Epithelial cell of proximal tubule (primary cell): ENCODE data around the gene ROBO2. TPM values are rescaled to one million over a fixed set of nuclear protein-coding genes. Genes with fewer than 3 reads are reported as not detected.

Experiments used
- DNase-seq: peaks from one replicate; pipeline ENCODE4 v3.0.0-alpha.2; 2011; ENCODE audit warnings: low read depth
- H3K4me3 ChIP-seq: 2 replicates; pipeline ENCODE4 v1.5.1; 2011; ENCODE audit warnings: low read depth, mild to moderate bottlenecking, low read length
- total RNA-seq: library from RNA; depleted of rRNA; stranded (reverse); fragments of >200 nt; gene quantifications from 2 replicates; pipeline ENCODE4 v1.2.3, GENCODE V29; 2015
- TF ChIP-seq, protein P1 (sequence below): conservative IDR thresholded peaks from 2 replicates; pipeline ENCODE4 v1.5.1; 2012; ENCODE audit warnings: low read depth, mild to moderate bottlenecking, low read length

The ROBO2 gene
- total RNA-seq, 1 donor from 2014 or later = 0.52 TPM

DNA sequence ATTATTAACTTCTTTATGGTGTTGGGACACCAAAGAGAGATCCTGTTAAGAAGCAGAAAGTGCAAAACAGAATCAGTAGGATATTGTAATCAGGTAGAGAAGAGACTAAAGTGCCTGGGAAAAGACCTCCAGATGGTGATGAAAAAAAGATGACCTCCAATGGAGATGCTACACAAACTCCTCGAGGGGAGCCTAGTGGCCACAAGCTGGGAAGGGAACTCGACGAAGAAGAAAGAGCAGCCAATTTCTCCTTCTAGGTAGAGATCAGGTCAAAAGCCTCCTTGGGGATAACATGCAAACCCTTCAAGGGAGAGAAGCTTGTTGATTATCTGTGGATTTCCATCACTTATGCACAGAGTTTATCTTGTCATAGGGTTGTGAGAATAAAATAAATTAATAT lies 647.6 kb downstream of the ROBO2 start:
- no peak for DNase-seq
- TF ChIP-seq, protein P1, sequence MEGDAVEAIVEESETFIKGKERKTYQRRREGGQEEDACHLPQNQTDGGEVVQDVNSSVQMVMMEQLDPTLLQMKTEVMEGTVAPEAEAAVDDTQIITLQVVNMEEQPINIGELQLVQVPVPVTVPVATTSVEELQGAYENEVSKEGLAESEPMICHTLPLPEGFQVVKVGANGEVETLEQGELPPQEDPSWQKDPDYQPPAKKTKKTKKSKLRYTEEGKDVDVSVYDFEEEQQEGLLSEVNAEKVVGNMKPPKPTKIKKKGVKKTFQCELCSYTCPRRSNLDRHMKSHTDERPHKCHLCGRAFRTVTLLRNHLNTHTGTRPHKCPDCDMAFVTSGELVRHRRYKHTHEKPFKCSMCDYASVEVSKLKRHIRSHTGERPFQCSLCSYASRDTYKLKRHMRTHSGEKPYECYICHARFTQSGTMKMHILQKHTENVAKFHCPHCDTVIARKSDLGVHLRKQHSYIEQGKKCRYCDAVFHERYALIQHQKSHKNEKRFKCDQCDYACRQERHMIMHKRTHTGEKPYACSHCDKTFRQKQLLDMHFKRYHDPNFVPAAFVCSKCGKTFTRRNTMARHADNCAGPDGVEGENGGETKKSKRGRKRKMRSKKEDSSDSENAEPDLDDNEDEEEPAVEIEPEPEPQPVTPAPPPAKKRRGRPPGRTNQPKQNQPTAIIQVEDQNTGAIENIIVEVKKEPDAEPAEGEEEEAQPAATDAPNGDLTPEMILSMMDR = no peak
- no peak overlapping the region for H3K4me3 ChIP-seq

DNA sequence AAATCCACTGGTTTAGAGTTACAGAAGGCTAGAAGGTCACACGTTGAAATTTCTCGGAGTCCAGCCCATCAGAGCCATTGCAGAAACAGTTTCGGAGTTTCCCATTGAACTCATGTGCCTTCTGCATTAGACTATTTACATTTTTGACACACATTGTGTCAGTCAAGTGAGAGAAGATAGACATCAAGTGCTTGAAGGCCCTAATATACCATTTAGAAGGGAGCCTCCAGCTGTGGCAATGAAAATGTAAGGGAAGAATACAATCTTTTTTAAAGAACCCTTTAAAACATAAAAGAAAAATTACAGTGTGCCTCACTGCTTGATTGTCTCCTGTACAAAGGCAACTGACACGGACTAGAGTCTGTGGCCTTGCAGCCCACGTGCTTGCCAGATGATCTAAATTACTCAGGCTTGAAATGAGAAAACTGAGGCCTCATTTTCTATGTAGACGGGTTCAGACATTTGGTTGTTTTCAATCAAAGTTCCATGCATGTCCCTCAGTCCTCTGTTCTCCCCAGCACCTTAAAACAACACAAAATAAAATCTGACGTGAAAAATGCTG lies 650.5 kb downstream of the ROBO2 start:
- no peak overlapping the region for H3K4me3 ChIP-seq
- DNase-seq = no peak
- TF ChIP-seq, protein P1 = no peak

GRCh38 chr3:77693147-77693546 lies 653.2 kb downstream of the ROBO2 start:
- H3K4me3 ChIP-seq = no peak overlapping the region
- TF ChIP-seq, protein P1 = no peak
- DNase-seq = no peak

- H3K4me3 ChIP-seq = no peak overlapping the region
- TF ChIP-seq, protein P1 = no peak
- no peak for DNase-seq
Observed at GRCh38 chr3:77699125-77699691, 659.3 kb downstream of the ROBO2 start.
